Suprapubic skin (tissue), 3 donors: Measurements from ENCODE around the gene CNPPD1.

Experiments used
- EP300 ChIP-seq: sonication (generic); formaldehyde crosslinking; IDR thresholded peaks from one replicate; pipeline ENCODE4 v1.6.1; 2017; ENCODE audit warnings: antibody characterized with exemption
- POLR2A ChIP-seq, 2 donors: fragments of 450-650 bp; IDR thresholded peaks; one replicate each; pipeline ENCODE4 v1.6.1; 2017; ENCODE audit warnings: antibody characterized with exemption in 2 of 2, mild to moderate bottlenecking in 2 of 2, moderate library complexity in 2 of 2
- TF ChIP-seq, protein P1 (sequence below), 2 donors: fragments of 200-600 bp in 1 of 2; fragments of 450-650 bp in 1 of 2; sonication (generic) in 1 of 2; IDR thresholded peaks; one replicate each; pipeline ENCODE4 v1.5.1; 2016 to 2019; ENCODE audit warnings: antibody characterized with exemption in 2 of 2, mild to moderate bottlenecking in 1 of 2, moderate library complexity in 1 of 2

- TF ChIP-seq POLR2A (IDR thresholded peaks at IDR 0.05) (no peak), EP300 (no peak)
- TF ChIP-seq, protein P1, sequence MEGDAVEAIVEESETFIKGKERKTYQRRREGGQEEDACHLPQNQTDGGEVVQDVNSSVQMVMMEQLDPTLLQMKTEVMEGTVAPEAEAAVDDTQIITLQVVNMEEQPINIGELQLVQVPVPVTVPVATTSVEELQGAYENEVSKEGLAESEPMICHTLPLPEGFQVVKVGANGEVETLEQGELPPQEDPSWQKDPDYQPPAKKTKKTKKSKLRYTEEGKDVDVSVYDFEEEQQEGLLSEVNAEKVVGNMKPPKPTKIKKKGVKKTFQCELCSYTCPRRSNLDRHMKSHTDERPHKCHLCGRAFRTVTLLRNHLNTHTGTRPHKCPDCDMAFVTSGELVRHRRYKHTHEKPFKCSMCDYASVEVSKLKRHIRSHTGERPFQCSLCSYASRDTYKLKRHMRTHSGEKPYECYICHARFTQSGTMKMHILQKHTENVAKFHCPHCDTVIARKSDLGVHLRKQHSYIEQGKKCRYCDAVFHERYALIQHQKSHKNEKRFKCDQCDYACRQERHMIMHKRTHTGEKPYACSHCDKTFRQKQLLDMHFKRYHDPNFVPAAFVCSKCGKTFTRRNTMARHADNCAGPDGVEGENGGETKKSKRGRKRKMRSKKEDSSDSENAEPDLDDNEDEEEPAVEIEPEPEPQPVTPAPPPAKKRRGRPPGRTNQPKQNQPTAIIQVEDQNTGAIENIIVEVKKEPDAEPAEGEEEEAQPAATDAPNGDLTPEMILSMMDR (IDR thresholded peaks at IDR 0.05): no peak
These were observed 47.1 kb downstream of the CNPPD1 start for GRCh38 chr2:219129589-219129988.
